Coronary artery (tissue), 2 donors: ENCODE measurements around the gene PWWP2B.

Source experiments
- DNase-seq: peaks from one replicate; pipeline ENCODE4 v3.0.0-alpha.2; 2017; ENCODE audit warnings: low spot score
- H3K27ac ChIP-seq, 2 donors: fragments of 200-600 bp; sonication (generic); one replicate each; pipeline ENCODE4 v1.5.1; 2016 to 2019
- H3K4me3 ChIP-seq: fragments of 200-600 bp; sonication (generic); 2 replicates; pipeline ENCODE4 v1.5.1; 2016; ENCODE audit warnings: mild to moderate bottlenecking, moderate library complexity
- CTCF ChIP-seq: fragments of 200-600 bp; sonication (generic); IDR thresholded peaks from one replicate; pipeline ENCODE4 v1.5.1; 2019; ENCODE audit warnings: antibody characterized with exemption

Gene PWWP2B

GRCh38 chr10:132391676-132392020 lies 5.4 kb upstream of the PWWP2B start:
- H3K4me3 ChIP-seq = no peak overlapping the region
- no peak for DNase-seq
- no peak overlapping the region for H3K27ac ChIP-seq
- no peak for TF ChIP-seq CTCF

GRCh38 chr10:132392184-132392800 lies 4.7 kb upstream of the PWWP2B start:
- Histone ChIP-seq H3K27ac (no peak overlapping the region), H3K4me3 (no peak overlapping the region)
- TF ChIP-seq CTCF = no peak
- no peak for DNase-seq

GRCh38 chr10:132392811-132393694 lies 3.9 kb upstream of the PWWP2B start:
- no peak overlapping the region for H3K27ac ChIP-seq
- no peak for TF ChIP-seq CTCF
- DNase-seq = no peak
- H3K4me3 ChIP-seq = no peak overlapping the region

GRCh38 chr10:132393695-132394181 lies 3.3 kb upstream of the PWWP2B start:
- Histone ChIP-seq H3K27ac (no peak overlapping the region), H3K4me3 (no peak overlapping the region)
- TF ChIP-seq CTCF = no peak
- DNase-seq = no peak

- TF ChIP-seq CTCF = no peak
Measured at GRCh38 chr10:132394201-132394811, 2.7 kb upstream of the PWWP2B start.

GRCh38 chr10:132394936-132395703 lies 1.9 kb upstream of the PWWP2B start:
- TF ChIP-seq CTCF = no peak
- DNase-seq = no peak
- H3K4me3 ChIP-seq = peak overlapping the region; percentile 99
- H3K27ac ChIP-seq = peak overlapping the region; percentile 84 to 98

More at GRCh38 chr10:132394201-132394811, 2.7 kb upstream of the PWWP2B start:
- Histone ChIP-seq H3K27ac (peak overlapping the region in 1 of 2 donors; percentile 98), H3K4me3 (no peak overlapping the region)
- no peak for DNase-seq
